Amygdala (tissue), 56 donors: Measurements from ENCODE around the gene DTL.

Experiments
- DNase-seq, 56 donors: peaks; one replicate each; lab custom pipeline; 2025; lab: John Stamatoyannopoulos, UW

The DTL gene

GRCh38 chr1:212089560-212090163, 54.1 kb downstream of the DTL start:
- no peak for DNase-seq

- no peak for DNase-seq
Observed at GRCh38 chr1:212091438-212092121, 56.0 kb downstream of the DTL start.

- DNase-seq = no peak
Observed at GRCh38 chr1:212097360-212097759, 61.8 kb downstream of the DTL start.

DNA sequence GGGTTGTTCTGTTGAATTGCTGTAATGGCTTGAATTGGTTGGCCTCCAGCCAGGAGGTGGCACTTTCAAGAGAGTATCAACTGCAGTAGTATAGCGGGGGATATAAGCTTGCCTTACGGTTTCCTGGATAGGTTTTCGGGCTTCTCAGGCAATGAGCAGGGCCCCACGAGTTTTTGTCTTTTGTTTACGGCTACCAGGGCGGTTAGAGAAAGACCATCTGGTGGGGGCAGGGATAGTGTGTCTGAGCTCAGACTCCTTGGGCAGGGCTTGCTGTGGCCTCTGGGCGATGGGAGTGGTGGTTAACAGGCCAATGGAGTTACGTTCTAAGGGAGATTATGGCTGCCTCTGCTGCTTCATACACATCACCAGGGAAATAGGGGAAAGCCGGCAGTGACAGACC, 62.8 kb downstream of the DTL start:
- DNase-seq = no peak

DNA sequence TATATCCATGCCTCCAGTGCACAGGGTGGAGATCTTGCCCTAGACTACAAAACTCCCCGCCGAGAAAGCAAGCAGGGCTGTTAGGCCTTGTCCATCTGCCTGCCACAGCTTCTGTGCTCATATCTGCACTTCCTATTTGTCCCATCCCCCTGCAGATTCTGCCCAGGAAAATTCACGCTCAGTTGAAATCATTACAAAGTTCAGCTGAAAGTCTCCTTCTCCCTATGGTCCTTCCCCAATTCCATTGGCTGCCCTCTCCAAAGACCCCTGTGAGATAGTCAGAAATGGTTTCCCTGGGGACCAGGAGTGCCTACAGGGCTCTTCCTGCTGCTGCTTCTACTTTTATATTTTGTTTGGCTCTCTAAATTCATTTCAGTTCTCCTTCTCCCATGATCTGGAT, 63.2 kb downstream of the DTL start:
- no peak for DNase-seq

DNA sequence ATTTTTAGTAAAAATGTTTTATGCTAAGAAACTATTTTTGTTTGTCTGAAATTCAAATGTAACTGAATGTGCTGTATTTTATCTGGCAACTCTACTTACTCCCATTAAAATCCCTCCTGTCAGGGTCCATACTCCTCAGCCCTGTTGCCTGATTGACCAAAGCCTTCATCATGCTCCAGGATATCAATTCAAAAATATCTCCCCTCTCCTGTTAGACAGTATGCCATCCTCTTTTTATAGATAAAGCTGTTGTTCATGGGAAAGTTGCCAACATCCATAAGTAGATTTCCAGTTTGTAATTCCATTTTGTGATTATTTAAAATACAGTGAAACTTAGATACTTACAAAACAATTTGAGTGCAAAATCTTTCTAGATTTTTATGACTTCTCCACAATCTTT, 65.7 kb downstream of the DTL start:
- DNase-seq = no peak

DNA sequence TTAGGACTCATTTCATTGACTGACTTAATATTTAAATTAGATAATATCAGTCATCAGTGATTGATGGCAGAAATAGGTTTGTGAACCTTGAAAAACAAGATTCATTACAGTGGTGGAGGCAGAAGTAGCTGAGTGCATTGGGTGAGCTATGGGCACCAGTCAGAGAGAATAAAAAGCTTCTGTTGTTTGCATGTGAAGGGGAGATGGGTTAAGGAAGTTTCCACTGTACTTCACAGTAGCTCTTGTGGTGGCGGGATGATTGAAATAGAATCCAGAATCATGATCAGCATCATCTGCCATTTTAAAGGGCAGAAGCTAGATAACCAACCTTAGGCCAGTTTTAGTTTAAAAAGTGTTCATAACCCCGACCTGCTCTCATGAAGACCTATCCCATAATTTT, 66.2 kb downstream of the DTL start:
- DNase-seq = no peak

DNA sequence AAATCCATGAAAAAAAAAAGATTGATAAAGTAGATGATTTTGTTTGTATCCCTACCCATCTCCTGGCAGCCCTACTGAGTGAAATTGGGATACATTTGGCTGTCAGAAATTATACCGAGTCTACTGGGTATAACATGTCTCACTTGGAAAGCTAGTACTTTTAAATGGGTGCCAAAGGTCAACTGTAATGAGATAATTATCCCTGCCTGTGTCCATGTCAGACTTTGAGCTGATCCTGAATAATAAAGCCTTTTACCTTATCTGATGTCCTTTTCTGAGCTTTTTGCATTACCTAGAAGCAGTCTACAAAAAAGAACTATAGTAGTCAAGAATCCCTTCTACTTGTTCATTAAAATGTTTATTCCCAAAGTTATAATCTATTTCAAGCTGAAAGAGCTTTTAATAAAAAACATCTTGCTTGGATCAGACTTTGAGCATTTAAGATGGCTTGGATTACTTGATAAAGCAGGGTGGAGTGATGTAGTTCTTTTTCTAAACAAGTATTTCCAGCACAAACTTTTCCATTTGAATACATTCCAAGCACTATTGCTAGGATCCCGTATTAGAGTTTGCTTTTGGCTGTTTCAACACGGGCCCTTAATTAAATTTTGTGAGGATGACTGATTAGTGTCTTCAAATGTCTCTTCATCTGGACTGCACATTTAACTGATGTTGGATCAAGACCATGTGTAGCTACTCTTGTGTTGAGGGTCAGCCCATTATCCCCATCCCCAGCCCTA, 69.2 kb downstream of the DTL start:
- no peak for DNase-seq

- no peak for DNase-seq
Observed at GRCh38 chr1:212106286-212106792, 70.8 kb downstream of the DTL start.

- no peak for DNase-seq
Observed at GRCh38 chr1:212107481-212107880, 71.9 kb downstream of the DTL start.

- DNase-seq = no peak
Observed at GRCh38 chr1:212108187-212108586, 72.6 kb downstream of the DTL start.

DNA sequence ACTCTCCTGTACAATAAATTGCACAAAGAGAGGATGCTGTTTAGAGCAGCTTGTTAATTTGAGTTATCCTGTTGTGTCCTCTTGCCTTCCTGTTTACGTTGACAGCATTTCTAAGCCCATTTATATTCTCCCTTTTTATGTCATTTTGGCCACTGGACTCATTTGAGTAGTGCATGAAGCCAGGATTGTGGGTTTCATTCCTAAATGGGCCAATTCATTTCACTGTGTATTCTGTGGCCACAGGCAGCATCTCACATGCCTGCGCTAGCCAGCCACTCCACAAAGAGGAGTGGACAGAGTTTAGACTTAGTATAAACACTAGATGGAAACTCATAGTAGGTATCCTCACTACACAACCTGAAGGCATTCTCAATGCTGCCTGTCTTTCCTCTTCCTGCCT, 73.4 kb downstream of the DTL start:
- no peak for DNase-seq

- DNase-seq = no peak
Observed at GRCh38 chr1:212109728-212110127, 74.2 kb downstream of the DTL start.

GRCh38 chr1:212110617-212111016, 75.1 kb downstream of the DTL start:
- DNase-seq = peak in 2 of 56 donors; percentile 1 to 4

- no peak for DNase-seq
Observed at GRCh38 chr1:212111536-212111935, 76.0 kb downstream of the DTL start.

DNA sequence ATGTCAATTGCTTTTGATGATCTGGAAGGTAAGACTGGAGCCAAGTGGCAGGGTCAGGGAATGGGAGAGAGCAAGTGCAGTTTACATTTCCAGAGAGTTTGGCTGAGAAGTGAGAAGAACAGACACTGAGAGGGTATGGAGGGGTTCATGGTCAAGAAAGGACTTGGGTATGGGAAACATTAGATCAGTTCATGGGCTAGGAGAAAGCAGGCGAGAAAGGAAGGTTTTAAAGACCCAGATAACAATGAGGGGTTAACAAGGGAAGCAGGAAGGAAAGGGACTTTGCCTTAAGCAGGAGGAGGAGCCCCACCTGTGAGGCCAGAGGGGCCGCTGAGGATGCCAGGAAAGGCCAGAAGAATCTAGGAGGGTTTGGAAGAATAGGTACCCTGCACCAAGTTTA, 78.2 kb downstream of the DTL start:
- no peak for DNase-seq

GRCh38 chr1:212118167-212118871, 82.8 kb downstream of the DTL start:
- DNase-seq = no peak

DNA sequence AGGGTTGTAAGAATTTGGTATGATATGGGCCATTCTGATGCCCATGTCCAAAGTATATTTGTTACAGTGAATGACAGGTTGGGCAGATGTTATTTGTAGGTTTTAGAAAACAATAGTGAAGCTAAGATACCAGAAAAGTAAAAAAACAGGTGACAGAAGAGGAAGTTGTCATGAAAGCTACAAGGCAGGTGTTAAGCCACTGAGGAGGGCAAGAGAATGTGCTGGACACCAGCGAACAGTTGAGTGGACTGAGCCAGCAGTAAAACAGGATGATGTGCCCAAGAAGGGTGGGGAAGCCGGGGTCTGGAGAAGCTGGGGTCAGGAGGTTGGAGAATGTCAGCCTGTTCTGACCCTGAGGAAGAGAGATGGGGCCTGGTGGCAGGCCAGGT, 83.3 kb downstream of the DTL start:
- DNase-seq = no peak

DNA sequence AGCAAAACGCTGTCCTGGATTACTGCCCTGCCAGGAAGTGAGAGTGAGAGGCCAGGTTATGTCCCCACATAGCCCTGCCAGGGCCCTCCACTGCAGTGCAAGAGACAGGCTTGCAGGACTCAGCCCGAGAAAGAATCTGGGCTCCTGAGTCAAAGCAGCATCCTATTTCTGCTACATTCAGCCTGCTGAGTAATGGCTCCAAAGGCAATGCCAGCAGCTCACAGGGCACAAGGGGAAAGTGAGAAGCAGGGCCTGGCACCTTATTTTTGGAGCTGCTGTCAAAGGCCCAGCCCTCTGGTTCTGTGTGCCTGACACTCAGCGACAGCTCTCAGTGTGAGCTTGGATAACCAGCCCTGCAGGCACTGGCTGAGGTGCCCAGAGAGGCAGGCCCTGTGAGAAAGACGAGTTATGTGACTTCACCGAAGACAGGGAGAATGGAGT, 83.9 kb downstream of the DTL start:
- DNase-seq = peak in 1 of 56 donors; percentile 1

GRCh38 chr1:212119863-212120262, 84.3 kb downstream of the DTL start:
- DNase-seq = no peak

GRCh38 chr1:212121779-212122178, 86.2 kb downstream of the DTL start:
- no peak for DNase-seq
